HCT116 (cell line): ENCODE results near the gene QPCT. TPM values are rescaled to one million over a fixed set of nuclear protein-coding genes. Genes with fewer than 3 reads are reported as not detected.

Experiments used
- ATAC-seq: fragments of 200-7000 bp; cut with Tn5 transposase; 2 replicates; pipeline ENCODE4 v1.9.1; 2020; ENCODE audit warnings: mild to moderate bottlenecking, moderate library complexity
- BruUV-seq: library from RNA; stranded (reverse); fragments of 400-500 nt; replicated peaks from 2 replicates; lab custom pipeline; 2021; lab: Mats Ljungman, UMichigan
- CTCF ChIA-PET: fragments of 300-600 bp; sonication (Branson Sonifier 250); formaldehyde crosslinking; loops from one replicate; lab custom pipeline; 2021; ENCODE audit warnings: antibody characterized with exemption; lab: Charles Lee
- POLR2A ChIA-PET: fragments of 300-600, 350-600 bp; sonication (Branson Sonifier 250); formaldehyde crosslinking; loops from one replicate; lab custom pipeline; 2021; ENCODE audit warnings: antibody characterized with exemption; lab: Charles Lee
- RAD21 ChIA-PET, 2 experiments: fragments of 300-600 bp; sonication (Branson Sonifier 250); formaldehyde crosslinking; loops; one replicate each; lab custom pipeline; 2023; ENCODE audit warnings: low total read pairs in 2 of 2; ENCODE audit not compliant: uncharacterized antibody in 2 of 2, unreplicated experiment in 2 of 2, low non-redundant PET in 1 of 2; lab: Charles Lee
- DNase-seq: peaks from one replicate; pipeline ENCODE4 v3.0.0-alpha.2; 2010; ENCODE audit warnings: low read depth, low spot score
- H2AFZ ChIP-seq: fragments of 200-600 bp; shearing (Covaris generic), sonication (generic); 2 replicates; pipeline ENCODE4 v1.6.1; 2017; ENCODE audit warnings: low read depth, mixed run types, mixed read lengths, antibody characterized with exemption, low read length; ENCODE audit not compliant: poor library complexity, severe bottlenecking
- H3K27ac ChIP-seq: 2 replicates; pipeline ENCODE4 v1.5.1; 2012; ENCODE audit warnings: low read depth, low read length
- H3K27me3 ChIP-seq: fragments of 200-600 bp; sonication (generic); 2 replicates; pipeline ENCODE4 v1.6.1; 2016; ENCODE audit warnings: mixed run types, low read length, mixed read lengths; ENCODE audit not compliant: insufficient read depth
- H3K36me3 ChIP-seq, 2 experiments: fragments of 200-500 bp in 1 of 2; fragments of 200-600 bp in 1 of 2; sonication (Bioruptor generic) in 1 of 2; sonication (generic) in 1 of 2; 2 replicates each; pipeline versions ENCODE4 v1.5.1 to v1.6.1; 2014 to 2016; ENCODE audit warnings: low read length in 2 of 2, inconsistent platforms in 1 of 2, mixed read lengths in 1 of 2, mixed run types in 1 of 2; ENCODE audit not compliant: insufficient read depth in 2 of 2, control insufficient read depth in 1 of 2
- H3K4me1 ChIP-seq, 2 experiments: fragments of 200-600 bp in 1 of 2; sonication (generic) in 1 of 2; 2 replicates each; pipeline versions ENCODE4 v1.5.1 to v1.6.1; 2012 to 2017; ENCODE audit warnings: low read length in 2 of 2, inconsistent platforms in 1 of 2, mild to moderate bottlenecking in 1 of 2, mixed read lengths in 1 of 2, mixed run types in 1 of 2, moderate library complexity in 1 of 2; ENCODE audit not compliant: insufficient read depth in 2 of 2, control insufficient read depth in 1 of 2
- H3K4me2 ChIP-seq: fragments of 200-600 bp; sonication (generic); 2 replicates; pipeline ENCODE4 v1.6.1; 2017; ENCODE audit warnings: mixed run types, low read length, mixed read lengths
- H3K4me3 ChIP-seq, 2 experiments: fragments of 200-600 bp in 1 of 2; sonication (generic) in 1 of 2; replicated peaks in 1 of 2; 2 replicates each; pipeline ENCODE4 v1.5.1; 2011 to 2016; ENCODE audit warnings: low read length in 2 of 2, control low read depth in 1 of 2, low read depth in 1 of 2, mild to moderate bottlenecking in 1 of 2, mixed read lengths in 1 of 2, mixed run types in 1 of 2
- H3K79me2 ChIP-seq: fragments of 200-600 bp; sonication (generic); 2 replicates; pipeline ENCODE4 v1.6.1; 2017; ENCODE audit warnings: mild to moderate bottlenecking, mixed run types, low read length, moderate library complexity, mixed read lengths; ENCODE audit not compliant: insufficient read depth
- H3K9ac ChIP-seq: fragments of 200-600 bp; sonication (generic); 2 replicates; pipeline ENCODE4 v1.6.1; 2016; ENCODE audit warnings: low read length, mixed read lengths
- H3K9me2 ChIP-seq: fragments of 200-600 bp; sonication (generic), shearing (Covaris generic); 2 replicates; pipeline ENCODE4 v1.6.1; 2017; ENCODE audit warnings: mixed run types, mild to moderate bottlenecking, moderate library complexity; ENCODE audit not compliant: insufficient read depth
- H3K9me3 ChIP-seq, 2 experiments: fragments of 200-500 bp in 1 of 2; fragments of 200-600 bp in 1 of 2; sonication (Bioruptor generic) in 1 of 2; sonication (generic) in 1 of 2; 2 replicates each; pipeline ENCODE4 v1.6.1; 2014 to 2017; ENCODE audit warnings: low read length in 2 of 2, mixed read lengths in 2 of 2, inconsistent platforms in 1 of 2, low read depth in 1 of 2, mild to moderate bottlenecking in 1 of 2, mixed run types in 1 of 2, moderate library complexity in 1 of 2; ENCODE audit not compliant: control insufficient read depth in 1 of 2, insufficient read depth in 1 of 2
- H4K20me1 ChIP-seq: fragments of 200-600 bp; sonication (generic), shearing (Covaris generic); 2 replicates; pipeline ENCODE4 v1.6.1; 2017; ENCODE audit warnings: mixed run types, mild to moderate bottlenecking, moderate library complexity; ENCODE audit not compliant: insufficient read depth
- EGR1 ChIP-seq: IDR thresholded peaks from 2 replicates; pipeline ENCODE4 v1.6.1; 2012; ENCODE audit warnings: low read depth
- ELF1 ChIP-seq: IDR thresholded peaks from 2 replicates; pipeline ENCODE4 v1.6.1; 2012; ENCODE audit warnings: low read depth, borderline replicate concordance
- EZH2phosphoT487 ChIP-seq: fragments of 200-600 bp; IDR thresholded peaks from 2 replicates; pipeline ENCODE4 v1.6.1; 2018; ENCODE audit warnings: antibody characterized with exemption, borderline replicate concordance
- FOSL1 ChIP-seq: IDR thresholded peaks from 2 replicates; pipeline ENCODE4 v1.6.1; 2012; ENCODE audit warnings: low read depth
- SP1 ChIP-seq: IDR thresholded peaks from 2 replicates; pipeline ENCODE4 v1.6.1; 2012; ENCODE audit warnings: low read depth
- SRF ChIP-seq: IDR thresholded peaks from 2 replicates; pipeline ENCODE4 v1.6.1; 2012; ENCODE audit warnings: low read depth
- YY1 ChIP-seq: IDR thresholded peaks from 2 replicates; pipeline ENCODE4 v1.6.1; 2011; ENCODE audit warnings: low read length, low read depth, moderate library complexity, mild to moderate bottlenecking; ENCODE audit not compliant: insufficient replicate concordance; ENCODE audit errors: extremely low read depth
- ZFX ChIP-seq: fragments of 450-650 bp; IDR thresholded peaks from 2 replicates; pipeline ENCODE4 v1.6.1; 2017
- ZNF274 ChIP-seq: fragments of 200-500 bp; sonication (Bioruptor generic); IDR thresholded peaks from 2 replicates; pipeline ENCODE4 v1.6.1; 2014; ENCODE audit warnings: mild to moderate bottlenecking, low read depth, low read length, inconsistent platforms
- intact Hi-C: fragments of 100-400 bp; cut with micrococcal nuclease; formaldehyde crosslinking; loops from 2 replicates; pipeline ENCODE4 v1.10.0; 2022
- total RNA-seq: library from RNA; stranded (reverse); gene quantifications from one replicate; pipeline ENCODE4 v1.2.1, GENCODE V29; 2021; ENCODE audit not compliant: unreplicated experiment
- TF ChIP-seq, protein P1 (sequence below): IDR thresholded peaks from 2 replicates; pipeline ENCODE4 v1.6.1; 2012; ENCODE audit warnings: low read depth

The QPCT gene
- total RNA-seq, 1 experiment from 2014 or later: not detected

DNA sequence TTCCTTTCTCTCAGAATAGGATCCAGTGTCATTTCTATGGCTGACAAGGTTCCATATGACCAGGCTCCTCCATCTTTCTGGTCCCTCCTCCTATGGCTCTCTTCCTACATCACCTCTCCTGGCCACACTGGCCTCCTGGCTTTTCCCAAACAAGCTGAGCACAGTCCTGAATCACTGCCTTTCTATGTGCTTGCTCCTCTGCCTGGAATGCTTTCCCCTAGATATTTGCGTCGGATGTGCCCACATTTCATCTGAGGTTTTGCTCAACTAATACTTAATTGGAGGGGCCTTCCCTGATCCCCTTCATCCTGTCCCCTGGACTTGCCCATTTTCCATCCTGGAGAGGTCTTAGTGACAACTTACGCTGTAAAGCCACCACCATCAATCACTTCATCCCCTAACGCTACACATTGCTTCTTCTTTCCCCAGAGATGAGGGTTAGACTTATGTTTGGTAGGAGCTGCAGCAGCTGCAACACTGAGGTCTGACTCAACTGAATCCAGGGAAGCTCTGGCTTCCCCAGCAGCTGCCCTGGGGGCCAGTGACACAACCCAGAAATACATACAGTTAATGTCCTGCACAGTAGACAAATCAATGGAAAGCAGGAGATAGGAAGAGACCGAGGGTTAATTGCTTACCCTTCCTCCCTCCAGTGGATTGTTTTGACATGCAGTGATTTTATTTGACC is 42.9 kb downstream of the QPCT start:
- DNase-seq (no peak), ATAC-seq (no peak)
- TF ChIP-seq SRF (no peak), EGR1 (no peak), EZH2phosphoT487 (no peak), ZFX (no peak), ZNF274 (no peak), YY1 (no peak), FOSL1 (no peak), ELF1 (no peak), SP1 (no peak)
- TF ChIP-seq, protein P1, sequence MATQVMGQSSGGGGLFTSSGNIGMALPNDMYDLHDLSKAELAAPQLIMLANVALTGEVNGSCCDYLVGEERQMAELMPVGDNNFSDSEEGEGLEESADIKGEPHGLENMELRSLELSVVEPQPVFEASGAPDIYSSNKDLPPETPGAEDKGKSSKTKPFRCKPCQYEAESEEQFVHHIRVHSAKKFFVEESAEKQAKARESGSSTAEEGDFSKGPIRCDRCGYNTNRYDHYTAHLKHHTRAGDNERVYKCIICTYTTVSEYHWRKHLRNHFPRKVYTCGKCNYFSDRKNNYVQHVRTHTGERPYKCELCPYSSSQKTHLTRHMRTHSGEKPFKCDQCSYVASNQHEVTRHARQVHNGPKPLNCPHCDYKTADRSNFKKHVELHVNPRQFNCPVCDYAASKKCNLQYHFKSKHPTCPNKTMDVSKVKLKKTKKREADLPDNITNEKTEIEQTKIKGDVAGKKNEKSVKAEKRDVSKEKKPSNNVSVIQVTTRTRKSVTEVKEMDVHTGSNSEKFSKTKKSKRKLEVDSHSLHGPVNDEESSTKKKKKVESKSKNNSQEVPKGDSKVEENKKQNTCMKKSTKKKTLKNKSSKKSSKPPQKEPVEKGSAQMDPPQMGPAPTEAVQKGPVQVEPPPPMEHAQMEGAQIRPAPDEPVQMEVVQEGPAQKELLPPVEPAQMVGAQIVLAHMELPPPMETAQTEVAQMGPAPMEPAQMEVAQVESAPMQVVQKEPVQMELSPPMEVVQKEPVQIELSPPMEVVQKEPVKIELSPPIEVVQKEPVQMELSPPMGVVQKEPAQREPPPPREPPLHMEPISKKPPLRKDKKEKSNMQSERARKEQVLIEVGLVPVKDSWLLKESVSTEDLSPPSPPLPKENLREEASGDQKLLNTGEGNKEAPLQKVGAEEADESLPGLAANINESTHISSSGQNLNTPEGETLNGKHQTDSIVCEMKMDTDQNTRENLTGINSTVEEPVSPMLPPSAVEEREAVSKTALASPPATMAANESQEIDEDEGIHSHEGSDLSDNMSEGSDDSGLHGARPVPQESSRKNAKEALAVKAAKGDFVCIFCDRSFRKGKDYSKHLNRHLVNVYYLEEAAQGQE: no peak
- H3K4me2 ChIP-seq: no peak overlapping the region
- no TSS peak for BruUV-seq
- CTCF ChIA-PET: interaction anchor here (1.9 kb wide), 1 partner anchor 9 kb away, joined by 6 read pairs; no protein-coding TSS in a partner anchor
- no peaks in the 10 kb centered on the region for H3K9me2 ChIP-seq
- no peaks in the 10 kb centered on the region for H3K27me3 ChIP-seq
- no peak overlapping the region for H3K27ac ChIP-seq
- RAD21 ChIA-PET: no interaction called here
- H3K79me2 ChIP-seq: no peaks in the 10 kb centered on the region
- no peak overlapping the region for H3K9ac ChIP-seq
- intact Hi-C loops: no loop called here
- peaks cover 3 to 18% of the 10 kb centered on the region in 2 experiments; a peak in 3 of 4 replicates for H3K4me1 ChIP-seq
- no peak overlapping the region for H3K4me3 ChIP-seq
- H3K36me3 ChIP-seq: no peaks in the 10 kb centered on the region
- H4K20me1 ChIP-seq: no peaks in the 10 kb centered on the region
- POLR2A ChIA-PET: no interaction called here
- no peak overlapping the region for H2AFZ ChIP-seq
- H3K9me3 ChIP-seq: no peaks in the 10 kb centered on the region
